ENCODE data around the gene INO80E. TPM values are rescaled to one million over a fixed set of nuclear protein-coding genes. Genes with fewer than 3 reads are reported as not detected.

Gene INO80E
- polyA plus RNA-seq, 1 of the 3 experiments (the other 2 are of a cell fraction) = 46.6 TPM

DNA sequence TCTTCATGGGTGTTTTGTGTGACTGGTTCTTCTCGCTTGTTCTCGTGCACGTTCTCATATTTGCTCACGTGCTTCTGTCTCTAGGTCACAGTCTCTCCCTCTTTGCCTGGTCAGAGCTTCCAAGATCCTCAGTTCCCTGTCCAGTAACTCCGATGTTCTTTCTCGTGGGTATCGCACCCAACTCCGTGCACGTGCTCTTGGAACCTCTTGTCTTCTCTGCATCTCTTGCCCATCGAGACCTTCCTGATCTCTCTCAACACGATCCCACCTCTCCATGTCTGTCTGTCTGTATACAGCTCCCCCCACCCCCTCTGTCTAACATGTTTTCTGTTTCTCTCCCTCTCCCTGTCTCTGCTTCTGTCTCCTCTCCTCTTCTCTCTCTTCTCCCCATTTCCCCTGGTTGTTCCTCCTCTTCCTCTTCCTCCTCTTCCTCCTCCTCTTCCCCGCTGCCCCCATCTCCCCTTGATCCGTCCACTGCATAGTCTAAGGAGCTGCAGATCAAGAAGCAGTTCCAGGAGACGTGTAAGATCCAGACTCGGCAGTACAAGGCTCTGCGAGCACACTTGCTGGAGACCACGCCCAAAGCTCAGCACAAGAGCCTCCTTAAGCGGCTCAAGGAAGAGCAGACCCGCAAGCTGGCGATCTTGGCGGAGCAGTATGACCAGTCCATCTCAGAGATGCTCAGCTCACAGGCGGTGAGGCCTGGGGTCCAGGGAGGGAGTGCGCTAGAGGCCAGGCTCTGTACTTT, 6.8 kb upstream of the INO80E start:
- ChIA-PET POLR2A (interaction anchor here (0.5 to 1.4 kb wide), 2 partner anchors 16 to 52 kb away, joined by 3 to 4 read pairs; partner anchors contain the start of gene TAOK2), CTCF (interaction anchor here (1.3 kb wide), 1 partner anchor 14 kb away, joined by 3 read pairs; no protein-coding TSS in a partner anchor)
- Histone ChIP-seq H3K9me2 (no peaks in the 10 kb centered on the region), H3F3A (replicated peaks; ENCODE audit: insufficient read depth) (peaks cover 9% of the 10 kb centered on the region), H3K36me3 (replicated peaks in 1 of 2; ENCODE audit: control insufficient read depth in 1 of 2, insufficient read depth in 2 of 2, low read length in 1 of 2) (peaks cover 8 to 90% of the 10 kb centered on the region in 2 experiments), H2AFZ (ENCODE audit: low read depth) (no peak overlapping the region), H4K20me1 (ENCODE audit: insufficient read depth) (no peaks in the 10 kb centered on the region), H3K4me3 (ENCODE audit: low read depth in 2 of 2, low read length in 1 of 2) (no peak overlapping the region), H3K9me3 (no peaks in the 10 kb centered on the region), H3K79me2 (ENCODE audit: insufficient read depth) (no peaks in the 10 kb centered on the region), H3K27ac (ENCODE audit: low read depth in 2 of 2, low read length in 1 of 2) (no peak overlapping the region), H3K27me3 (ENCODE audit: insufficient read depth) (no peaks in the 10 kb centered on the region), H3K4me1 (ENCODE audit: control insufficient read depth in 1 of 2, insufficient read depth in 2 of 2, low read depth in 1 of 2, low read length in 1 of 2) (no peaks in the 10 kb centered on the region), H3K4me2 (no peak overlapping the region), H3K9ac (no peak overlapping the region)
- no peak for TF ChIP-seq JUND (IDR thresholded peaks at IDR 0.05)
- DNase-seq = no peak
- WGBS (ENCODE audit: low lambda C conversion rate) = 93% methylated on average over 23 of the region's 23 CpGs

GRCh38 chr16:29990034-29990433, 6.0 kb upstream of the INO80E start:
- no peaks in the 10 kb centered on the region for H3K79me2 ChIP-seq (ENCODE audit: insufficient read depth)
- POLR2A ChIA-PET = interaction anchor here (0.5 to 1.4 kb wide), 2 partner anchors 17 to 52 kb away, joined by 3 to 4 read pairs; partner anchors contain the start of gene TAOK2

More at GRCh38 chr16:29990034-29990433, 6.0 kb upstream of the INO80E start:
- no peaks in the 10 kb centered on the region for H3K9me3 ChIP-seq
- WGBS (ENCODE audit: low lambda C conversion rate) = 93% methylated on average over 2 of the region's 2 CpGs
- no peak for DNase-seq
- CTCF ChIA-PET = interaction anchor here (1.3 kb wide), 1 partner anchor 15 kb away, joined by 3 read pairs; no protein-coding TSS in a partner anchor
- H3K4me3 ChIP-seq (ENCODE audit: low read depth in 2 of 2, low read length in 1 of 2) = no peak overlapping the region
- H3K4me2 ChIP-seq = no peak overlapping the region
- H3K27me3 ChIP-seq (ENCODE audit: insufficient read depth) = no peaks in the 10 kb centered on the region
- peaks cover 4 to 83% of the 10 kb centered on the region in 2 experiments for H3K36me3 ChIP-seq (replicated peaks in 1 of 2; ENCODE audit: control insufficient read depth in 1 of 2, insufficient read depth in 2 of 2, low read length in 1 of 2)
- H3K27ac ChIP-seq (ENCODE audit: low read depth in 2 of 2, low read length in 1 of 2) = no peak overlapping the region
- no peak overlapping the region for H2AFZ ChIP-seq (ENCODE audit: low read depth)
- no peaks in the 10 kb centered on the region for H3K9me2 ChIP-seq
- peaks cover 10% of the 10 kb centered on the region for H3F3A ChIP-seq (replicated peaks; ENCODE audit: insufficient read depth)
- TF ChIP-seq, protein P1, sequence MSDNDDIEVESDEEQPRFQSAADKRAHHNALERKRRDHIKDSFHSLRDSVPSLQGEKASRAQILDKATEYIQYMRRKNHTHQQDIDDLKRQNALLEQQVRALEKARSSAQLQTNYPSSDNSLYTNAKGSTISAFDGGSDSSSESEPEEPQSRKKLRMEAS (IDR thresholded peaks at IDR 0.05; ENCODE audit: low read depth) = no peak
- TF ChIP-seq SMC3 (IDR thresholded peaks at IDR 0.05; ENCODE audit: low read depth, low read length) = no peak
- no peak for TF ChIP-seq TCF12 (IDR thresholded peaks at IDR 0.05)
- TF ChIP-seq IRF3 (IDR thresholded peaks at IDR 0.05; ENCODE audit: low read depth, low read length) = no peak
- no peak for TF ChIP-seq NRF1 (IDR thresholded peaks at IDR 0.05; ENCODE audit: low read depth, low read length)
- TF ChIP-seq GABPA (IDR thresholded peaks at IDR 0.05; ENCODE audit: low read depth) = no peak
- TF ChIP-seq GATA2 (CRISPR knock-in tag; IDR thresholded peaks at IDR 0.05) = no peak
- no peak for TF ChIP-seq FOXM1 (IDR thresholded peaks at IDR 0.05; ENCODE audit: low read depth)
- no peaks in the 10 kb centered on the region for H4K20me1 ChIP-seq (ENCODE audit: insufficient read depth)
- H3K4me1 ChIP-seq (ENCODE audit: control insufficient read depth in 1 of 2, insufficient read depth in 2 of 2, low read depth in 1 of 2, low read length in 1 of 2) = peaks cover 0 to 7% of the 10 kb centered on the region in 2 experiments; a peak in 1 of 4 replicates
- no peak overlapping the region for H3K9ac ChIP-seq

All from SK-N-SH (cell line).